AG04450 (cell line): ENCODE results near the gene CACNA1D. TPM values are rescaled to one million over a fixed set of nuclear protein-coding genes. Genes with fewer than 3 reads are reported as not detected.
"Not testable (repeated sequence)": the region's sequence is repeated elsewhere in the genome, so short reads cannot be mapped to it uniquely, and the experiment has no call there.

ENCODE experiments used
- CTCF ChIA-PET: fragments of 300-600, 350-600 bp; formaldehyde crosslinking; extraction: SDS; loops from one replicate; lab custom pipeline; 2022; ENCODE audit warnings: antibody characterized with exemption, inconsistent platforms; lab: Charles Lee
- POLR2A ChIA-PET: fragments of 350-600 bp; formaldehyde crosslinking; extraction: SDS; loops from one replicate; lab custom pipeline; 2021; ENCODE audit warnings: antibody characterized with exemption, inconsistent platforms; lab: Yijun Ruan, JAX
- DNase-seq: peaks from one replicate; pipeline ENCODE4 v3.0.0-alpha.2; 2011; ENCODE audit warnings: low read depth, low spot score
- H3K27ac ChIP-seq: one replicate; pipeline ENCODE4 v1.5.1; 2012; ENCODE audit warnings: low read depth, low read length, control low read depth
- H3K27me3 ChIP-seq: one replicate; pipeline ENCODE4 v1.6.0; 2012; ENCODE audit warnings: low read length; ENCODE audit not compliant: control insufficient read depth, insufficient read depth
- H3K4me3 ChIP-seq: 2 replicates; pipeline ENCODE4 v1.5.1; 2011; ENCODE audit warnings: mild to moderate bottlenecking, low read depth, low read length, control low read depth
- H3K9me3 ChIP-seq: 2 replicates; pipeline ENCODE4 v1.5.1; 2012; ENCODE audit warnings: low read length; ENCODE audit not compliant: control insufficient read depth, insufficient read depth
- polyA plus RNA-seq: library from polyadenylated mRNA; depleted of rRNA; stranded (reverse); fragments of >200 nt; gene quantifications from 2 replicates; pipeline ENCODE4 v1.2.3, GENCODE V29; 2011
- TF ChIP-seq, protein P1 (sequence below): IDR thresholded peaks from 2 replicates; pipeline ENCODE4 v1.5.1; 2011; ENCODE audit warnings: low read depth, low read length, control low read depth, inconsistent platforms

The CACNA1D gene
- polyA plus RNA-seq, 1 experiment = 0.07 TPM

DNA sequence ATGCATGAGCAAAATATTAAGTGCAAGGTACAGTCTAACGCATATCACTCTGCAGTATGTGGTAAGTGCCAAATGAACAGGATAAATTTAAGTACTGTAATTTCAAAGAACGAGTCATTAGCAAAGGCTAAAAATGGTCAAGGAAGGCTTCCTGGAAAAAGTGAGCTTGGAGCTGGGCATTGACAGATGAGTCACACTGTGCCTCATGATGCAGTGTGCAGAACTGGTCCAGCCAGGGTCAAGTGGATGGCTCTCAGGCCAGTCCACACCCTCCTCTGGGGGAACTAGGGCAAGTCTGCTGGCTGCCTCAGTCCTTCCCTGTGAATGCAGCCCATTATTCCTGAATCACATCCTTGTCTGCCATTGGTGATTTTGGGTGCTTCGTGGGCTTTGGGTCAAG, 76.3 kb downstream of the CACNA1D start:
- TF ChIP-seq, protein P1, sequence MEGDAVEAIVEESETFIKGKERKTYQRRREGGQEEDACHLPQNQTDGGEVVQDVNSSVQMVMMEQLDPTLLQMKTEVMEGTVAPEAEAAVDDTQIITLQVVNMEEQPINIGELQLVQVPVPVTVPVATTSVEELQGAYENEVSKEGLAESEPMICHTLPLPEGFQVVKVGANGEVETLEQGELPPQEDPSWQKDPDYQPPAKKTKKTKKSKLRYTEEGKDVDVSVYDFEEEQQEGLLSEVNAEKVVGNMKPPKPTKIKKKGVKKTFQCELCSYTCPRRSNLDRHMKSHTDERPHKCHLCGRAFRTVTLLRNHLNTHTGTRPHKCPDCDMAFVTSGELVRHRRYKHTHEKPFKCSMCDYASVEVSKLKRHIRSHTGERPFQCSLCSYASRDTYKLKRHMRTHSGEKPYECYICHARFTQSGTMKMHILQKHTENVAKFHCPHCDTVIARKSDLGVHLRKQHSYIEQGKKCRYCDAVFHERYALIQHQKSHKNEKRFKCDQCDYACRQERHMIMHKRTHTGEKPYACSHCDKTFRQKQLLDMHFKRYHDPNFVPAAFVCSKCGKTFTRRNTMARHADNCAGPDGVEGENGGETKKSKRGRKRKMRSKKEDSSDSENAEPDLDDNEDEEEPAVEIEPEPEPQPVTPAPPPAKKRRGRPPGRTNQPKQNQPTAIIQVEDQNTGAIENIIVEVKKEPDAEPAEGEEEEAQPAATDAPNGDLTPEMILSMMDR = no peak
- Histone ChIP-seq H3K9me3 (no peaks in the 10 kb centered on the region), H3K4me3 (no peak overlapping the region), H3K27ac (no peak overlapping the region), H3K27me3 (no peaks in the 10 kb centered on the region)
- no peak for DNase-seq
- POLR2A ChIA-PET = no interaction called here
- CTCF ChIA-PET = interaction anchor here (1.2 to 1.5 kb wide), 2 partner anchors 140 to 368 kb away, joined by 4 to 5 read pairs; no protein-coding TSS in a partner anchor

DNA sequence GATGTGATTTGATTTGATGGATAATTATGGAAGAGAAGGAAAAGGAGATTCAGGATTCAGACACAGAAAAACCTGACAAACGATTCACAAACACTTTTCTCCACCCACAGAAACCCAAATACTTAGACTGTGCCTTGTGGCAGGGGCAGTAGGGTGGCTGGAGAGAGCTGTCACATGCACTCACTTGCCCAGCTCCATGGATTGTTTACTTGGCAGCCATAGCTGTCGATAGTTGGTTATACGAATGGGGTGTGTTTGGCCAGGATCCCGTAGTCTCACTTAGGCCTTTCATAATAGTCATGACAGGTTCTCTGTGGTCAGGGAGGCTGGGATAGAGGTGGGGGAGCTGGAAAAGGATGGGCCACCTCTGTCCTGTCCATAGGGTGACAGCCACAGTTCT, 76.9 kb downstream of the CACNA1D start:
- Histone ChIP-seq H3K27ac (no peak overlapping the region), H3K4me3 (no peak overlapping the region), H3K27me3 (no peaks in the 10 kb centered on the region), H3K9me3 (no peaks in the 10 kb centered on the region)
- CTCF ChIA-PET = interaction anchor here (1.2 to 1.5 kb wide), 2 partner anchors 139 to 367 kb away, joined by 4 to 5 read pairs; no protein-coding TSS in a partner anchor
- POLR2A ChIA-PET = no interaction called here
- TF ChIP-seq, protein P1 = no peak
- DNase-seq = no peak

DNA sequence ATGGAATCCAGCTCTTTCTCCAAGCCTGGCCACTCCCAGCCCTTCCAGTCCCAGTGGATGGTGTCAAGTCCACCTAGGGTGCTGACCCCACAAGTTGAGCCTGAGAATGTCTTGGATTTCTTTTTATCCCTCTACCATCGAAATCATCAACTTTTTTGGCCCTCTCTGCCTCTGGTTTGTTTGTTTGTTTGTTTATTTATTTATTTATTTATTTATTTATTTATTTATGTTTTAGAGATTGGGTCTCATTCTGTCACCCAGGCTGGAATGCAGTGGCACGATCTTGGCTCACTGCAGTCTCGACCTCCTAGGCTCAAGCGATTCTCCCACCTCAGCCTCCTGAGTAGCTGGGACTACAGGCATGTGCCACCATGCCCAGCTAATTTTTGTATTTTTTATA, 77.8 kb downstream of the CACNA1D start:
- POLR2A ChIA-PET, DNase-seq, H3K9me3 ChIP-seq, H3K27ac ChIP-seq, H3K27me3 ChIP-seq, CTCF ChIA-PET, H3K4me3 ChIP-seq: not testable (repeated sequence)

DNA sequence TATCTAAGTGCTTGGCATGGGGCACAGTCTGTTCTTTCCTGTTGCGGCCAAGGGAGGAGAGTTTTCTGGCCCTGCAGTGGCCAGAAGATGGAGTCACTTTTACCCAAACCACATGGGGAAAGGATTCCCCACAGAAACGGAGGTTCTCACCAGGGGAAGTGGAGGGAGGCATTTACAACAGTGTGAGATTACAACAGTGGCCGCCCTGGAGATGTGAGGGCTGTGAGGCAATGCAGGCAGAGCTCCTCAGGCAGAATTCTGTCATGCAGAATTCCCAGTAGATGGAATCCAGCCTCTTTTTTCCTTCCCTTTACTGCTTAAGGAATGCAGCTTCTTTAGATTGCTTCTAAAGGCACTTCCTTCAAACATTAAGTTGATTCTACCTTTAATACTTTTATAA, 83.1 kb downstream of the CACNA1D start:
- Histone ChIP-seq H3K4me3 (no peak overlapping the region), H3K27me3 (no peaks in the 10 kb centered on the region), H3K9me3 (no peaks in the 10 kb centered on the region), H3K27ac (no peak overlapping the region)
- no peak for DNase-seq
- TF ChIP-seq, protein P1 = no peak
- POLR2A ChIA-PET = no interaction called here
- CTCF ChIA-PET = no interaction called here

DNA sequence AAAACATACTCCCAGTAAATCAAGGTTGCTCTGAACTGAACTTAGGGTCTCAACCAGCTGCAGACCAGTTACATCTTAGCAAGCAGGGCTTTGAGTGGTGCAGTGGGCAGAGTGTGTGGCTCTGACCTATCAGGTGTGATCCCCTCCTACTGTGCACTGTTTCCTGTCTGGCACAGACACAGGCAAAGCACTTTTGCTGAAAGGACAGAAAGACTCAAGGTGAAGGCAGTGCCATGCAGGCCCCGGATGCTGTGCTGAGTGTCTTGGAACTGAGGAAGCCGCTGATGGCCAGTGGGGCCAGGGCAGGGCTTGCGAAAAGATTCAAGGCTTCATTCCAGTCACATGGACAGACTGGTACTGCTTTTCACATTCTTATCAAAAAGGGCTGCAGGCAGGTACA, 85.2 kb downstream of the CACNA1D start:
- Histone ChIP-seq H3K27me3 (no peaks in the 10 kb centered on the region), H3K9me3 (no peaks in the 10 kb centered on the region), H3K27ac (no peak overlapping the region), H3K4me3 (no peak overlapping the region)
- DNase-seq = no peak
- ChIA-PET POLR2A (no interaction called here), CTCF (no interaction called here)
- TF ChIP-seq, protein P1 = no peak

DNA sequence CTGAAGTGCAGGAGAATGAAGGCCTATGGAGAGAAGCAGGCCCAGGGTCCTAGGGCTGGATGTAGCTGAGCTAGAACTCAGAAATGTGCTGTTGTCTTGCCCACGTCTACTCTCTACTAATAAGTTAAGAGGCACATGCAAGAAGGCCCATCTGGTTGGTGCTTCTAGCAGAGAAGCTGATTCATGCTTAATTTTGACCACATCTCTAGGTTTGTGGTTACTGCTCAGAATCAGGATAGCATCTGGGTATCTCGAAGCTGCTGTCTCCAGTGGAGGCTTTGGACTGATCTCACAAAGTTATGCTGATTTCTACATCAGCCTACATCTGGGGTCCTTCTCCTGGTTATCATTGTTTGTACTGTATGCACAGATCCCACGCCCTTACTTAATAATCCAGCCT, 87.3 kb downstream of the CACNA1D start:
- Histone ChIP-seq H3K27me3 (peaks cover 1% of the 10 kb centered on the region), H3K27ac (no peak overlapping the region), H3K9me3 (no peaks in the 10 kb centered on the region), H3K4me3 (no peak overlapping the region)
- CTCF ChIA-PET = no interaction called here
- no peak for DNase-seq
- POLR2A ChIA-PET = no interaction called here
- TF ChIP-seq, protein P1 = no peak
